Measurements from ENCODE around the gene AP3B1.

- TF ChIP-seq POLR2A (IDR thresholded peaks at IDR 0.05) = no peak
- TF ChIP-seq CTCF (IDR thresholded peaks at IDR 0.05) = no peak
Observed at GRCh38 chr5:78046006-78046405, 248.5 kb downstream of the AP3B1 start.

Data from testis (tissue), 2 donors.